GM12878 (cell line): ENCODE measurements around the gene TXNDC5. TPM values are rescaled to one million over a fixed set of nuclear protein-coding genes. Genes with fewer than 3 reads are reported as not detected.
A peak's percentile ranks its signal among the peaks of the same experiment; 100 is the strongest.

ENCODE experiments used
- ATAC-seq: fragments of 200-7000 bp; cut with Tn5 transposase; 3 replicates; pipeline ENCODE4 v1.9.1; 2020; ENCODE audit warnings: mild to moderate bottlenecking, moderate library complexity
- BruUV-seq: library from RNA; stranded (reverse); fragments of 400-500 nt; replicated peaks from 2 replicates; lab custom pipeline; 2021; lab: Mats Ljungman, UMichigan
- CTCF ChIA-PET: fragments of 300-600 bp; sonication (Branson Sonifier 250); formaldehyde crosslinking; extraction: SDS; loops from one replicate; lab custom pipeline; 2021; ENCODE audit warnings: inconsistent platforms; lab: Yijun Ruan, JAX
- POLR2A ChIA-PET: fragments of 350-600 bp; formaldehyde crosslinking; extraction: SDS; loops from one replicate; lab custom pipeline; 2021; ENCODE audit warnings: inconsistent platforms; lab: Charles Lee
- RAD21 ChIA-PET: fragments of 300-600 bp; sonication (Branson Sonifier 250); formaldehyde crosslinking; loops from one replicate; lab custom pipeline; 2023; ENCODE audit warnings: antibody characterized with exemption; ENCODE audit not compliant: unreplicated experiment; lab: Charles Lee
- SMC1A ChIA-PET: fragments of 300-600 bp; sonication (Branson Sonifier 250); formaldehyde crosslinking; loops from one replicate; lab custom pipeline; 2023; ENCODE audit not compliant: unreplicated experiment, uncharacterized antibody; lab: Charles Lee
- DNase-seq: peaks from one replicate; pipeline ENCODE4 v3.0.0-alpha.2; 2011; ENCODE audit warnings: low read depth, low spot score
- FAIRE-seq: peaks from 3 replicates; lab custom pipeline; 2011; peaks lifted over from hg19 to GRCh38; lab: Jason Lieb, UNC
- H2AFZ ChIP-seq: 2 replicates; pipeline ENCODE4 v1.6.0; 2011; ENCODE audit warnings: low read depth, low read length, control low read depth; ENCODE audit not compliant: control insufficient read depth
- H3K27ac ChIP-seq: 2 replicates; pipeline ENCODE4 v1.5.1; 2011; ENCODE audit warnings: control low read depth; ENCODE audit not compliant: control insufficient read depth, insufficient read depth
- H3K27me3 ChIP-seq, 2 experiments: replicated peaks in 1 of 2; 2 replicates each; pipeline versions ENCODE4 v1.6.0 to v1.6.1; 2011; ENCODE audit warnings: low read length in 1 of 2; ENCODE audit not compliant: control insufficient read depth in 2 of 2, insufficient read depth in 2 of 2
- H3K36me3 ChIP-seq, 2 experiments: 2 replicates each; pipeline ENCODE4 v1.5.1; 2011; ENCODE audit warnings: low read length in 1 of 2; ENCODE audit not compliant: control insufficient read depth in 2 of 2, insufficient read depth in 2 of 2
- H3K4me1 ChIP-seq: 2 replicates; pipeline ENCODE4 v1.6.1; 2011; ENCODE audit warnings: mild to moderate bottlenecking, low read length, moderate library complexity, mixed read lengths; ENCODE audit not compliant: control insufficient read depth, insufficient read depth
- H3K4me2 ChIP-seq: 2 replicates; pipeline ENCODE4 v1.6.0; 2011; ENCODE audit warnings: control low read depth; ENCODE audit not compliant: control insufficient read depth, insufficient read depth
- H3K4me3 ChIP-seq: fragments of 200-600 bp; sonication (generic); 2 replicates; pipeline ENCODE4 v1.5.1; 2016
- H3K79me2 ChIP-seq: 2 replicates; pipeline ENCODE4 v1.6.0; 2011; ENCODE audit warnings: low read length; ENCODE audit not compliant: control insufficient read depth, insufficient read depth
- H3K9ac ChIP-seq: 2 replicates; pipeline ENCODE4 v1.8.0; 2011; ENCODE audit warnings: low read length, control low read depth, mixed read lengths; ENCODE audit not compliant: control insufficient read depth, insufficient read depth
- H3K9me3 ChIP-seq: replicated peaks from 3 replicates; pipeline ENCODE4 v1.5.1; 2011; ENCODE audit warnings: mild to moderate bottlenecking, low read length; ENCODE audit not compliant: control insufficient read depth, insufficient read depth
- H4K20me1 ChIP-seq: 2 replicates; pipeline ENCODE4 v1.6.0; 2011; ENCODE audit not compliant: control insufficient read depth, insufficient read depth
- BHLHE40 ChIP-seq, 2 experiments: fragments of 450-650 bp in 1 of 2; IDR thresholded peaks; 2 replicates each; pipeline ENCODE4 v1.6.1; 2011 to 2017; ENCODE audit warnings: low read depth in 2 of 2, borderline replicate concordance in 1 of 2, improper control_type of control experiment in 1 of 2, low read length in 1 of 2, mild to moderate bottlenecking in 1 of 2
- CBFB ChIP-seq: IDR thresholded peaks from 2 replicates; pipeline ENCODE4 v1.6.1; 2016; ENCODE audit warnings: antibody characterized with exemption, low read depth
- MEF2B ChIP-seq: fragments of 450-650 bp; IDR thresholded peaks from 2 replicates; pipeline ENCODE4 v1.6.1; 2018; ENCODE audit warnings: mild to moderate bottlenecking, moderate library complexity; ENCODE audit not compliant: partially characterized antibody, poor library complexity, severe bottlenecking
- NFYA ChIP-seq: IDR thresholded peaks from 2 replicates; pipeline ENCODE4 v1.6.1; 2011; ENCODE audit warnings: low read depth, mild to moderate bottlenecking, low read length, improper control_type of control experiment, borderline replicate concordance
- RAD21 ChIP-seq: IDR thresholded peaks from 2 replicates; pipeline ENCODE4 v1.6.1; 2011; ENCODE audit warnings: mild to moderate bottlenecking, low read depth, low read length, moderate library complexity; ENCODE audit not compliant: insufficient read depth
- ZBED1 ChIP-seq: IDR thresholded peaks from 2 replicates; pipeline ENCODE4 v1.6.1; 2016; ENCODE audit warnings: borderline replicate concordance
- WGBS: methylation state at CpG from one replicate; pipeline ENCODE4 v1.1.6; 2016; ENCODE audit warnings: low lambda C conversion rate; ENCODE audit not compliant: insufficient replicate concordance, insufficient coverage; ENCODE audit errors: missing lambda C conversion rate; 5-methylcytosine and 5-hydroxymethylcytosine counted together
- in situ Hi-C: fragments of 300-500 bp; cut with MboI; formaldehyde crosslinking; loops from 9 replicates; pipeline ENCODE4 v1.14.3; 2018; ENCODE audit warnings: mixed read lengths
- intact Hi-C: fragments of 100-400 bp; cut with micrococcal nuclease; formaldehyde crosslinking; loops from one replicate; pipeline ENCODE4 v1.14.2; 2022; ENCODE audit not compliant: unreplicated experiment
- polyA plus RNA-seq, 11 experiments: library from polyadenylated mRNA; depleted of rRNA in 4 of 11; unstranded in 6 of 11; stranded (reverse) in 5 of 11; fragments of >200 nt; fragmentation: Nextera tagmentation in 4 of 11; fragmentation: Illumina TruSeq in 1 of 11; extraction: Ambion mirVana in 4 of 11; extraction: Trizol in 1 of 11; gene quantifications; 1 replicate in 1 of 11; 2 replicates in 10 of 11; pipeline versions ENCODE4 v1.2.1 to v1.2.3, GENCODE V29; 2011 to 2016; ENCODE audit warnings: inconsistent platforms in 2 of 11, missing spikeins in 2 of 11, low read depth in 1 of 11
- total RNA-seq, 4 experiments: library from RNA; depleted of rRNA in 3 of 4; stranded (reverse); fragments of >200 nt in 3 of 4; fragmentation: Illumina TruSeq in 1 of 4; extraction: Trizol in 1 of 4; gene quantifications; 2 replicates each; pipeline versions ENCODE4 v1.2.1 to v1.2.3, GENCODE V29; 2013 to 2021
- TF ChIP-seq, protein P1 (sequence below): fragments of 450-650 bp; IDR thresholded peaks from 2 replicates; pipeline ENCODE4 v1.6.1; 2014; ENCODE audit warnings: mild to moderate bottlenecking

TXNDC5 gene
- total and polyA plus RNA-seq, 10 of the 15 experiments (the other 5 are each of a cell fraction or from before 2014, with no cell fraction given), result 7.2 to 181 (median 132) TPM

DNA sequence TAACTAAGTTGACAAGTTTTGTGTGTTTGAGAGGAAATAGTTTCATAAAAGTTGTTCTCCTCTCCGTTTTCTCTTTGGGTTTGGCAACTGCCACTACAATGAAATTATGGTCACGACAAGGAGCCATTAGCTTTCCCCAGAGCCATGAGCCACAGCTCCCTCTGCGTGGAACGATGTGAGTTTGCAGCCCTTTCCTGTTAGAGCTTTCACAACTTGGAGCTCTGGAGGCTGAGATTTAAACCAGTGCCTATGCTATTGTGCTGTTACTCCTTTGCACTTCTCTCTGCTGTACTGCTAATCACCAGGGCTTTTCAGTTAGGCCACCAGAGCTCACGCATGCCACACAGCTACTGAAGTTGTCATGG lies 29.3 kb upstream of the TXNDC5 start:
- Histone ChIP-seq H4K20me1 (no peaks in the 10 kb centered on the region), H3K27me3 (no peaks in the 10 kb centered on the region), H3K4me3 (no peak overlapping the region), H3K4me2 (no peak overlapping the region; the same call in 1 of the 2 replicates), H3K9me3 (peaks cover 1% of the 10 kb centered on the region; the same call in 2 of the 3 replicates), H3K27ac (no peak overlapping the region), H2AFZ (peak overlapping the region; percentile 35), H3K36me3 (no peaks in the 10 kb centered on the region), H3K79me2 (no peaks in the 10 kb centered on the region), H3K9ac (no peak overlapping the region), H3K4me1 (peaks cover 14% of the 10 kb centered on the region)
- TF ChIP-seq BHLHE40 (IDR thresholded peaks at IDR 0.05; ENCODE audit: borderline replicate concordance in 1 of 2, low read depth in 2 of 2, low read length in 1 of 2), result no peak
- TF ChIP-seq NFYA, result no peak
- no peak for TF ChIP-seq ZBED1
- TF ChIP-seq MEF2B, result peak; percentile 3
- TF ChIP-seq RAD21, result no peak
- no peak for TF ChIP-seq CBFB
- TF ChIP-seq, protein P1, sequence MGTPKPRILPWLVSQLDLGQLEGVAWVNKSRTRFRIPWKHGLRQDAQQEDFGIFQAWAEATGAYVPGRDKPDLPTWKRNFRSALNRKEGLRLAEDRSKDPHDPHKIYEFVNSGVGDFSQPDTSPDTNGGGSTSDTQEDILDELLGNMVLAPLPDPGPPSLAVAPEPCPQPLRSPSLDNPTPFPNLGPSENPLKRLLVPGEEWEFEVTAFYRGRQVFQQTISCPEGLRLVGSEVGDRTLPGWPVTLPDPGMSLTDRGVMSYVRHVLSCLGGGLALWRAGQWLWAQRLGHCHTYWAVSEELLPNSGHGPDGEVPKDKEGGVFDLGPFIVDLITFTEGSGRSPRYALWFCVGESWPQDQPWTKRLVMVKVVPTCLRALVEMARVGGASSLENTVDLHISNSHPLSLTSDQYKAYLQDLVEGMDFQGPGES, result no peak
- ChIA-PET RAD21 (interaction anchor here (0.9 to 1.2 kb wide), 4 partner anchors 11 to 30 kb away, joined by 3 to 4 read pairs (median 3); no protein-coding TSS in a partner anchor), CTCF (interaction anchor here (0.8 to 1.2 kb wide), 8 partner anchors 11 to 217 kb away, joined by 3 to 5 read pairs (median 3); no protein-coding TSS in a partner anchor), SMC1A (interaction anchor here (0.5 to 1.5 kb wide), 6 partner anchors 18 to 279 kb away, joined by 3 to 5 read pairs (median 4); no protein-coding TSS in a partner anchor), POLR2A (no interaction called here)
- no peak for DNase-seq
- in situ Hi-C loops (no loop called here), intact Hi-C loops (no loop called here)
- ATAC-seq, result peak; percentile 59
- FAIRE-seq, result no peak
- BruUV-seq, result no TSS peak
- 35% methylated on average over 5 of the region's 5 CpGs for WGBS
